ENCODE data around the gene ERO1A. TPM values are rescaled to one million over a fixed set of nuclear protein-coding genes. Genes with fewer than 3 reads are reported as not detected.

The ERO1A gene
- total and polyA plus RNA-seq, 2 of the 4 experiments (the other 2 are of a cell fraction), result 29.7 to 44.6 TPM

GRCh38 chr14:52618602-52619001 is 76.8 kb downstream of the ERO1A start:
- no peak overlapping the region for H3K56ac ChIP-seq (ENCODE audit: extremely low read depth, insufficient read depth, low read length)
- TF ChIP-seq POLR2A (IDR thresholded peaks at IDR 0.05; ENCODE audit: low read depth, low read length), result no peak
- peak; percentile 57; the same call in 1 of the 2 replicates for TF ChIP-seq MAFK (IDR thresholded peaks at IDR 0.05; ENCODE audit: low read depth, low read length)
- TF ChIP-seq CEBPB (IDR thresholded peaks at IDR 0.05; ENCODE audit: low read depth, low read length), result no peak
- TF ChIP-seq MAZ (IDR thresholded peaks at IDR 0.05; ENCODE audit: borderline replicate concordance, low read depth, low read length), result no peak
- H2BK20ac ChIP-seq (ENCODE audit: low read depth, low read length), result no peak overlapping the region
- no peak overlapping the region for H3K9ac ChIP-seq (ENCODE audit: low read depth, low read length)
- ChIA-PET CTCF (no interaction called here), POLR2A (ENCODE audit: unreplicated experiment) (no interaction called here)
- H3K27ac ChIP-seq (ENCODE audit: insufficient read depth, low read length), result no peak overlapping the region
- no TSS peak for BruUV-seq (replicated peaks)
- H2AFZ ChIP-seq (replicated peaks; ENCODE audit: low read length, poor library complexity), result no peak overlapping the region
- H4K20me1 ChIP-seq (ENCODE audit: insufficient read depth, low read length), result no peaks in the 10 kb centered on the region
- H2BK120ac ChIP-seq (ENCODE audit: low read depth, low read length), result no peak overlapping the region
- H4K8ac ChIP-seq (ENCODE audit: low read depth in 2 of 2, low read length in 2 of 2), result no peak overlapping the region
- WGBS, 2 experiments (ENCODE audit: extremely low coverage in 2 of 2, insufficient read length in 1 of 2), result no CpG with 5 or more reads among the region's 3 CpGs
- no peak overlapping the region for H3K4ac ChIP-seq (ENCODE audit: low read depth, low read length)
- H2BK15ac ChIP-seq (ENCODE audit: low read depth, low read length), result no peak overlapping the region
- H3K27me3 ChIP-seq (ENCODE audit: control insufficient read depth, insufficient read depth, low read length), result no peaks in the 10 kb centered on the region
- no peak overlapping the region for H3K23ac ChIP-seq (ENCODE audit: low read depth, low read length)
- no peaks in the 10 kb centered on the region for H3K4me1 ChIP-seq (ENCODE audit: control insufficient read depth, insufficient read depth, low read length)
- H3K4me2 ChIP-seq (ENCODE audit: low read depth, low read length), result no peak overlapping the region
- DNase-seq, result no peak
- no peak overlapping the region for H2BK5ac ChIP-seq (ENCODE audit: low read depth, low read length, poor library complexity, severe bottlenecking)
- H4K5ac ChIP-seq (ENCODE audit: low read depth, low read length), result no peak overlapping the region
- no peak overlapping the region for H2AK9ac ChIP-seq (replicated peaks; ENCODE audit: low read depth, low read length, poor library complexity)
- H3K18ac ChIP-seq (ENCODE audit: low read depth, low read length), result no peak overlapping the region
- in situ Hi-C loops (cut with MboI; ENCODE audit: low sequenced_read_pairs), result no loop called here
- H3K9me1 ChIP-seq (ENCODE audit: insufficient read depth, low read length), result no peaks in the 10 kb centered on the region
- dilution Hi-C loops (cut with HindIII; ENCODE audit: low sequenced_read_pairs, unreplicated experiment), result no loop called here
- H3K14ac ChIP-seq (replicated peaks; ENCODE audit: low read depth, low read length), result no peak overlapping the region
- no peak overlapping the region for H2AK5ac ChIP-seq (ENCODE audit: low read depth, low read length)
- no peaks in the 10 kb centered on the region for H3K9me3 ChIP-seq (ENCODE audit: control insufficient read depth, insufficient read depth, low read length)
- intact Hi-C loops (cut with micrococcal nuclease), result no loop called here
- no peak for ATAC-seq (ENCODE audit: low read depth)
- no peaks in the 10 kb centered on the region for H3K79me1 ChIP-seq (ENCODE audit: low read depth in 1 of 2, low read length in 2 of 2)
- no peak overlapping the region for H3K4me3 ChIP-seq (ENCODE audit: insufficient read depth, low read depth, low read length)
- no peak overlapping the region for H4K91ac ChIP-seq (ENCODE audit: insufficient read depth, low read depth, low read length)
- H3K36me3 ChIP-seq (ENCODE audit: control insufficient read depth, insufficient read depth, low read length), result no peaks in the 10 kb centered on the region
